IMR-90 (cell line): ENCODE measurements around the gene TENM4. TPM values are rescaled to one million over a fixed set of nuclear protein-coding genes. Genes with fewer than 3 reads are reported as not detected.

Experiments
- ATAC-seq: fragments of 200-7000 bp; cut with Tn5 transposase; 2 replicates; pipeline ENCODE4 v1.9.1; 2020; ENCODE audit warnings: low read depth, mild to moderate bottlenecking, moderate library complexity
- BruUV-seq: library from RNA; stranded (reverse); fragments of 400-500 nt; replicated peaks from 2 replicates; lab custom pipeline; 2021; lab: Mats Ljungman, UMichigan
- CTCF ChIA-PET: fragments of 300-600 bp; formaldehyde crosslinking; extraction: SDS; loops from one replicate; lab custom pipeline; 2021; ENCODE audit warnings: antibody characterized with exemption; lab: Yijun Ruan, JAX
- POLR2A ChIA-PET: fragments of 300-600 bp; sonication (Branson Sonifier 250); formaldehyde crosslinking; loops from one replicate; lab custom pipeline; 2022; ENCODE audit warnings: antibody characterized with exemption; ENCODE audit not compliant: unreplicated experiment; lab: Charles Lee
- DNase-seq: peaks from one replicate; pipeline ENCODE4 v3.0.0; 2013
- H2AFZ ChIP-seq: replicated peaks from 2 replicates; pipeline ENCODE3; 2013; ENCODE audit warnings: low read length, mild to moderate bottlenecking; ENCODE audit not compliant: poor library complexity
- H2AK5ac ChIP-seq: 2 replicates; pipeline ENCODE4 v1.6.1; 2013; ENCODE audit warnings: low read depth, low read length, inconsistent platforms
- H2AK9ac ChIP-seq: replicated peaks from 2 replicates; pipeline ENCODE3; 2013; ENCODE audit warnings: mild to moderate bottlenecking, low read depth, low read length, moderate library complexity; ENCODE audit not compliant: poor library complexity
- H2BK120ac ChIP-seq: 2 replicates; pipeline ENCODE4 v1.6.1; 2013; ENCODE audit warnings: low read depth, low read length, inconsistent platforms
- H2BK15ac ChIP-seq: 3 replicates; pipeline ENCODE4 v1.6.1; 2013; ENCODE audit warnings: low read depth, low read length, inconsistent platforms
- H2BK20ac ChIP-seq: 2 replicates; pipeline ENCODE4 v1.6.1; 2013; ENCODE audit warnings: low read depth, mild to moderate bottlenecking, inconsistent platforms, low read length, moderate library complexity
- H2BK5ac ChIP-seq: 2 replicates; pipeline ENCODE4 v1.6.1; 2013; ENCODE audit warnings: mild to moderate bottlenecking, low read depth, low read length, inconsistent platforms; ENCODE audit not compliant: poor library complexity, severe bottlenecking
- H3K14ac ChIP-seq: replicated peaks from 2 replicates; pipeline ENCODE4 v1.6.1; 2013; ENCODE audit warnings: low read depth, low read length, inconsistent platforms
- H3K18ac ChIP-seq: 2 replicates; pipeline ENCODE4 v1.6.1; 2013; ENCODE audit warnings: low read depth, low read length, control low read depth
- H3K23ac ChIP-seq: 2 replicates; pipeline ENCODE4 v1.6.1; 2013; ENCODE audit warnings: low read depth, low read length, inconsistent platforms
- H3K27ac ChIP-seq: 2 replicates; pipeline ENCODE4 v1.5.1; 2013; ENCODE audit warnings: mild to moderate bottlenecking, control low read depth, low read length; ENCODE audit not compliant: insufficient read depth
- H3K27me3 ChIP-seq: 2 replicates; pipeline ENCODE4 v1.6.1; 2013; ENCODE audit warnings: low read length; ENCODE audit not compliant: control insufficient read depth, insufficient read depth
- H3K36me3 ChIP-seq: 2 replicates; pipeline ENCODE4 v1.6.1; 2013; ENCODE audit warnings: low read length, mixed read lengths; ENCODE audit not compliant: control insufficient read depth, insufficient read depth
- H3K4ac ChIP-seq: 2 replicates; pipeline ENCODE4 v1.6.1; 2013; ENCODE audit warnings: low read depth, low read length, inconsistent platforms
- H3K4me1 ChIP-seq: 2 replicates; pipeline ENCODE4 v1.6.1; 2013; ENCODE audit warnings: low read length, mixed read lengths; ENCODE audit not compliant: control insufficient read depth, insufficient read depth
- H3K4me2 ChIP-seq: 2 replicates; pipeline ENCODE4 v1.6.1; 2013; ENCODE audit warnings: low read depth, mild to moderate bottlenecking, control low read depth, low read length, moderate library complexity
- H3K4me3 ChIP-seq: 2 replicates; pipeline ENCODE4 v1.5.1; 2013; ENCODE audit warnings: low read depth, mild to moderate bottlenecking, control low read depth, low read length, moderate library complexity; ENCODE audit not compliant: insufficient read depth
- H3K56ac ChIP-seq: 2 replicates; pipeline ENCODE4 v1.6.1; 2013; ENCODE audit warnings: low read length, inconsistent platforms; ENCODE audit not compliant: insufficient read depth; ENCODE audit errors: extremely low read depth
- H3K79me1 ChIP-seq, 2 experiments: 2 replicates each; pipeline ENCODE4 v1.6.1; 2013; ENCODE audit warnings: low read length in 2 of 2, inconsistent platforms in 1 of 2, low read depth in 1 of 2
- H3K9ac ChIP-seq: 2 replicates; pipeline ENCODE4 v1.6.1; 2013; ENCODE audit warnings: low read depth, low read length, control low read depth
- H3K9me1 ChIP-seq: 2 replicates; pipeline ENCODE4 v1.6.1; 2013; ENCODE audit warnings: low read length, inconsistent platforms; ENCODE audit not compliant: insufficient read depth
- H3K9me3 ChIP-seq: 2 replicates; pipeline ENCODE4 v1.6.1; 2013; ENCODE audit warnings: low read length; ENCODE audit not compliant: control insufficient read depth, insufficient read depth
- H4K20me1 ChIP-seq: 2 replicates; pipeline ENCODE4 v1.6.1; 2013; ENCODE audit warnings: low read length, inconsistent platforms; ENCODE audit not compliant: insufficient read depth
- H4K5ac ChIP-seq: 2 replicates; pipeline ENCODE4 v1.6.1; 2013; ENCODE audit warnings: mild to moderate bottlenecking, low read depth, low read length, control low read depth
- H4K8ac ChIP-seq, 2 experiments: 2 replicates each; pipeline ENCODE4 v1.6.1; 2013; ENCODE audit warnings: low read depth in 2 of 2, low read length in 2 of 2, control low read depth in 1 of 2, inconsistent platforms in 1 of 2
- H4K91ac ChIP-seq: 2 replicates; pipeline ENCODE4 v1.6.1; 2013; ENCODE audit warnings: low read depth, low read length, inconsistent platforms; ENCODE audit not compliant: insufficient read depth
- CEBPB ChIP-seq: IDR thresholded peaks from 2 replicates; pipeline ENCODE4 v1.6.1; 2012; ENCODE audit warnings: low read depth, low read length, improper control_type of control experiment
- CHD1 ChIP-seq: IDR thresholded peaks from 2 replicates; pipeline ENCODE4 v1.6.1; 2012; ENCODE audit warnings: low read depth, low read length, improper control_type of control experiment
- FOS ChIP-seq: fragments of 150-350 bp; IDR thresholded peaks from 2 replicates; pipeline ENCODE4 v1.6.1; 2016; ENCODE audit warnings: low read depth, low read length
- MAFK ChIP-seq: IDR thresholded peaks from 2 replicates; pipeline ENCODE4 v1.6.1; 2012; ENCODE audit warnings: low read depth, low read length, improper control_type of control experiment
- MXI1 ChIP-seq: IDR thresholded peaks from 2 replicates; pipeline ENCODE4 v1.6.1; 2012; ENCODE audit warnings: low read depth, mild to moderate bottlenecking, low read length, moderate library complexity, borderline replicate concordance
- NFE2L2 ChIP-seq: fragments of 150-350 bp; IDR thresholded peaks from 2 replicates; pipeline ENCODE4 v1.6.1; 2016; ENCODE audit warnings: low read depth, mild to moderate bottlenecking, low read length
- POLR2A ChIP-seq: IDR thresholded peaks from 2 replicates; pipeline ENCODE4 v1.6.1; 2012; ENCODE audit warnings: mild to moderate bottlenecking, low read depth, low read length
- RAD21 ChIP-seq: IDR thresholded peaks from 2 replicates; pipeline ENCODE4 v1.6.1; 2012; ENCODE audit warnings: low read length, improper control_type of control experiment
- RCOR1 ChIP-seq: IDR thresholded peaks from 2 replicates; pipeline ENCODE4 v1.6.1; 2012; ENCODE audit warnings: mild to moderate bottlenecking, low read length, improper control_type of control experiment; ENCODE audit not compliant: insufficient replicate concordance
- RFX5 ChIP-seq: IDR thresholded peaks from 2 replicates; pipeline ENCODE4 v1.8.0; 2012; ENCODE audit warnings: low read depth, mild to moderate bottlenecking, low read length, moderate library complexity
- SMC3 ChIP-seq: fragments of 150-350 bp; IDR thresholded peaks from 2 replicates; pipeline ENCODE4 v1.6.1; 2016; ENCODE audit warnings: low read depth, mild to moderate bottlenecking, antibody characterized with exemption, low read length, moderate library complexity
- dilution Hi-C: fragments of 300-500 bp; cut with HindIII; formaldehyde crosslinking; loops from one replicate; pipeline ENCODE4 v1.14.3; 2018; ENCODE audit warnings: low sequenced_read_pairs; ENCODE audit not compliant: unreplicated experiment
- in situ Hi-C: fragments of 300-500 bp; cut with MboI; formaldehyde crosslinking; loops from 3 replicates; pipeline ENCODE4 v1.14.3; 2019; ENCODE audit warnings: low sequenced_read_pairs, inconsistent platforms, mixed read lengths
- intact Hi-C: fragments of 100-400 bp; cut with micrococcal nuclease; formaldehyde crosslinking; loops from 2 replicates; pipeline ENCODE4 v1.10.0; 2022
- polyA plus RNA-seq, 3 experiments: library from polyadenylated mRNA; depleted of rRNA; stranded (reverse); fragments of >200 nt; gene quantifications; 2 replicates each; pipeline ENCODE4 v1.2.3, GENCODE V29; 2012; ENCODE audit warnings: low replicate concordance in 1 of 3
- total RNA-seq: library from RNA; depleted of rRNA; stranded (reverse); fragments of >200 nt; gene quantifications from 2 replicates; pipeline ENCODE4 v1.2.3, GENCODE V29; 2012
- TF ChIP-seq, protein P1 (sequence below): fragments of 150-350 bp; IDR thresholded peaks from 2 replicates; pipeline ENCODE4 v1.6.1; 2017; ENCODE audit warnings: mild to moderate bottlenecking, antibody characterized with exemption, low read length, low read depth
- TF ChIP-seq, protein P2 (sequence below): conservative IDR thresholded peaks from 2 replicates; pipeline ENCODE4 v1.5.1; 2012; ENCODE audit warnings: mild to moderate bottlenecking, low read depth, low read length, improper control_type of control experiment
- TF ChIP-seq, protein P3 (sequence below): fragments of 150-350 bp; IDR thresholded peaks from 2 replicates; pipeline ENCODE4 v1.6.1; 2016; ENCODE audit warnings: low read depth, mild to moderate bottlenecking, low read length, moderate library complexity, borderline replicate concordance

The TENM4 gene
- total and polyA plus RNA-seq, 2 of the 4 experiments (the other 2 are of a cell fraction) = 7.4 to 9.0 TPM

DNA sequence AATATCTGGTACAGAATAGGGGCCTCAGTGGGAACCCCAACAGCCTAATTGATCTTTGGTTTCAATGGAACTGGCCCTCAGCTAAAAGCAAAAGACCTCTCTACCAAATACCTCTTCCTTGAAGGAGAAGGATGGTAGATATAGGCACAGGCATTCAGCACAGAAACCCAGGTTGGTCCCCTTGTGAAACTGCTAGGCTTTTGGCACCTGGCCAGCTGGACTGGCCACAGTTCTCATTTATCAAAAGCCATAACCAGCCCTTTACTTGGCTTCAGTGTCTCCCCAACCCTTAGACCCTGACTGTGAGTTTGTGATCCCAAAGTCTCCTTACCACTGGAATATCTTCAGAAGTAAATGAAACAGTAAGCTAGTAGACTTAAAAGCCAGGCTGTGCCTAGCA lies 152.9 kb downstream of the TENM4 start:
- no peak overlapping the region for H4K91ac ChIP-seq
- no peak overlapping the region for H4K8ac ChIP-seq
- no peak overlapping the region for H3K27ac ChIP-seq
- H2AFZ ChIP-seq = no peak overlapping the region
- ChIA-PET CTCF (no interaction called here), POLR2A (interaction anchor here (0.8 kb wide), 1 partner anchor 9 kb away, joined by 3 read pairs; no protein-coding TSS in a partner anchor)
- H3K4me3 ChIP-seq = no peak overlapping the region
- H3K36me3 ChIP-seq = no peaks in the 10 kb centered on the region
- DNase-seq (no peak), ATAC-seq (no peak)
- no peaks in the 10 kb centered on the region for H3K4me1 ChIP-seq
- no peak overlapping the region for H2BK20ac ChIP-seq
- H3K18ac ChIP-seq = no peak overlapping the region
- in situ Hi-C loops = no loop called here
- no peak overlapping the region for H3K23ac ChIP-seq
- no peaks in the 10 kb centered on the region for H4K20me1 ChIP-seq
- intact Hi-C loops = no loop called here
- no peak overlapping the region for H3K4me2 ChIP-seq
- H3K9me3 ChIP-seq = no peaks in the 10 kb centered on the region
- dilution Hi-C loops = no loop called here
- no peak overlapping the region for H3K4ac ChIP-seq
- H3K79me1 ChIP-seq = no peaks in the 10 kb centered on the region
- BruUV-seq = no TSS peak
- no peak overlapping the region for H2BK5ac ChIP-seq
- no peak overlapping the region for H3K9ac ChIP-seq
- no peak overlapping the region for H2AK9ac ChIP-seq
- H3K56ac ChIP-seq = no peak overlapping the region
- TF ChIP-seq, protein P1, sequence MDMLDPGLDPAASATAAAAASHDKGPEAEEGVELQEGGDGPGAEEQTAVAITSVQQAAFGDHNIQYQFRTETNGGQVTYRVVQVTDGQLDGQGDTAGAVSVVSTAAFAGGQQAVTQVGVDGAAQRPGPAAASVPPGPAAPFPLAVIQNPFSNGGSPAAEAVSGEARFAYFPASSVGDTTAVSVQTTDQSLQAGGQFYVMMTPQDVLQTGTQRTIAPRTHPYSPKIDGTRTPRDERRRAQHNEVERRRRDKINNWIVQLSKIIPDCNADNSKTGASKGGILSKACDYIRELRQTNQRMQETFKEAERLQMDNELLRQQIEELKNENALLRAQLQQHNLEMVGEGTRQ = no peak
- TF ChIP-seq NFE2L2 (no peak), SMC3 (no peak), MXI1 (no peak), CHD1 (no peak), FOS (no peak), MAFK (no peak), RCOR1 (no peak), RAD21 (no peak), RFX5 (no peak), CEBPB (no peak), POLR2A (no peak)
- TF ChIP-seq, protein P2, sequence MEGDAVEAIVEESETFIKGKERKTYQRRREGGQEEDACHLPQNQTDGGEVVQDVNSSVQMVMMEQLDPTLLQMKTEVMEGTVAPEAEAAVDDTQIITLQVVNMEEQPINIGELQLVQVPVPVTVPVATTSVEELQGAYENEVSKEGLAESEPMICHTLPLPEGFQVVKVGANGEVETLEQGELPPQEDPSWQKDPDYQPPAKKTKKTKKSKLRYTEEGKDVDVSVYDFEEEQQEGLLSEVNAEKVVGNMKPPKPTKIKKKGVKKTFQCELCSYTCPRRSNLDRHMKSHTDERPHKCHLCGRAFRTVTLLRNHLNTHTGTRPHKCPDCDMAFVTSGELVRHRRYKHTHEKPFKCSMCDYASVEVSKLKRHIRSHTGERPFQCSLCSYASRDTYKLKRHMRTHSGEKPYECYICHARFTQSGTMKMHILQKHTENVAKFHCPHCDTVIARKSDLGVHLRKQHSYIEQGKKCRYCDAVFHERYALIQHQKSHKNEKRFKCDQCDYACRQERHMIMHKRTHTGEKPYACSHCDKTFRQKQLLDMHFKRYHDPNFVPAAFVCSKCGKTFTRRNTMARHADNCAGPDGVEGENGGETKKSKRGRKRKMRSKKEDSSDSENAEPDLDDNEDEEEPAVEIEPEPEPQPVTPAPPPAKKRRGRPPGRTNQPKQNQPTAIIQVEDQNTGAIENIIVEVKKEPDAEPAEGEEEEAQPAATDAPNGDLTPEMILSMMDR = no peak
- TF ChIP-seq, protein P3, sequence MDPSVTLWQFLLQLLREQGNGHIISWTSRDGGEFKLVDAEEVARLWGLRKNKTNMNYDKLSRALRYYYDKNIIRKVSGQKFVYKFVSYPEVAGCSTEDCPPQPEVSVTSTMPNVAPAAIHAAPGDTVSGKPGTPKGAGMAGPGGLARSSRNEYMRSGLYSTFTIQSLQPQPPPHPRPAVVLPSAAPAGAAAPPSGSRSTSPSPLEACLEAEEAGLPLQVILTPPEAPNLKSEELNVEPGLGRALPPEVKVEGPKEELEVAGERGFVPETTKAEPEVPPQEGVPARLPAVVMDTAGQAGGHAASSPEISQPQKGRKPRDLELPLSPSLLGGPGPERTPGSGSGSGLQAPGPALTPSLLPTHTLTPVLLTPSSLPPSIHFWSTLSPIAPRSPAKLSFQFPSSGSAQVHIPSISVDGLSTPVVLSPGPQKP = no peak
- no peak overlapping the region for H2AK5ac ChIP-seq
- no peaks in the 10 kb centered on the region for H3K9me1 ChIP-seq
- no peak overlapping the region for H4K5ac ChIP-seq
- H3K27me3 ChIP-seq = no peaks in the 10 kb centered on the region
- H3K14ac ChIP-seq = no peak overlapping the region
- H2BK15ac ChIP-seq = no peak overlapping the region
- no peak overlapping the region for H2BK120ac ChIP-seq
